ENCODE results near the gene CCL1.

Gene CCL1

DNA sequence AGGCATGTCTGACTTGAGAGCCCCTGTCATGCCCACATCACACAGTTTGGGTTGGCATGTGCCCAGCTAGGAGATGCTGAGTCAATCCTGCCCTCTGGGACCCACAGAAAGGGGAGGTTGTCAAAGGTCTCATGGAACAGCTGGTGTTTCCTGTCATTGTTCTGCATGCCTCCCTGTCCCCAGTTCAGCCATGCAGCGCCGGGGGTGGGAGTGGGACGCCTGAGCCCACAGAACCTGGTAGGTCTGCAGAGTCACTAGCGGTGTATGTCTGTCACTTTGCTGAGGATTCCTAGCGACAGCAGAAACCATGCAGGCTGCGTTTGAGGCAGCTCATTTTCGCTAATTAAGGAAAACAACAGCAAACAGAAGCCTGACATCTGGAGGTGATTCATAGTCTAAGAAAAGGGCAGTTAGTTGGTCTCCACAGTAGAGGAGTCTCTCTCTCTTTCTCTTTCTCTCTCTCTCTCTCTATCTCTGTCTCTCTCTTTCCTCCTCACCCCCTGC is 19.6 kb upstream of the CCL1 start:
- DNase-seq, result no peak

GRCh38 chr17:34379868-34380267 is 16.8 kb upstream of the CCL1 start:
- no peak for DNase-seq

DNA sequence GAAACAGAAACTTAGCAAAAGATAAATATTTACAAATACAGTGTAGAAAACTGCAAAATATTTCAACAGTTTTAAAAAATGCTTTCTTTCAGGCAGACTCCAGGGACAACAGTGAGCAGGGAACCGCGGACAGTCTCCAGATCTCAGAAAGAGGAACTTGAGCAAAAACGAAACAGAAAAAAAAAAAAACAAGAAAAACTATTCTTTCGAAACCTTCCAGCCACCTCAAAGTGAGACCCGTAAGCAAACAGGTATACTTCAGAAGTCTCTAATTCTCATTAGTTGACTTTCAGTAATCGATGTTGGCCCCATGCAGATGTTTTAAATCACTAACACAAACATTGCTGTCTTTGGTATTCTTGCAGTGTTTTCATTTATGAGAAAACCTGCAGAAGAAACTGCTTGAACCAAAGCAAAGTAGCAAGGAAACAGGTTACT is 15.7 kb upstream of the CCL1 start:
- no peak for DNase-seq

GRCh38 chr17:34377078-34377823 is 14.2 kb upstream of the CCL1 start:
- DNase-seq, result no peak

- no peak for DNase-seq
Observed at GRCh38 chr17:34375426-34375997, 12.5 kb upstream of the CCL1 start.

DNA sequence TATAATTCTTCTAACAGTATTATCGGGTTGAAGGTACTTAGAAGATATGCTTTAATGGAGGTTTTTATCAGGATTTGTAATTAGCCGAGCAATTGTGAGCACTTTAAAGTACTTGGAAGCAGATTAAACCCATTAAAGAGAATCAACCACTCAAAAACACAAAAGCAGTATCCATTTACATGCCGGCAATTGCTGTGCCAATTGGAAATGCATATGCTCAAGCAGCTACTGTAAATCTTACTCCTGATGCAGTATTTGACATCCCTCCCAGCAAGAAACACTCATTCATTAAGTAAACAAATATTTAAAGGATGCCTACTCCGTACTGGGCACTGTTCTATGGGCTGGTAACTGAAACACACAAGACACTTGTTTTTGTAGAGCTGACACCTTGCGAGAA is 11.4 kb upstream of the CCL1 start:
- peak; percentile 35 for DNase-seq

DNA sequence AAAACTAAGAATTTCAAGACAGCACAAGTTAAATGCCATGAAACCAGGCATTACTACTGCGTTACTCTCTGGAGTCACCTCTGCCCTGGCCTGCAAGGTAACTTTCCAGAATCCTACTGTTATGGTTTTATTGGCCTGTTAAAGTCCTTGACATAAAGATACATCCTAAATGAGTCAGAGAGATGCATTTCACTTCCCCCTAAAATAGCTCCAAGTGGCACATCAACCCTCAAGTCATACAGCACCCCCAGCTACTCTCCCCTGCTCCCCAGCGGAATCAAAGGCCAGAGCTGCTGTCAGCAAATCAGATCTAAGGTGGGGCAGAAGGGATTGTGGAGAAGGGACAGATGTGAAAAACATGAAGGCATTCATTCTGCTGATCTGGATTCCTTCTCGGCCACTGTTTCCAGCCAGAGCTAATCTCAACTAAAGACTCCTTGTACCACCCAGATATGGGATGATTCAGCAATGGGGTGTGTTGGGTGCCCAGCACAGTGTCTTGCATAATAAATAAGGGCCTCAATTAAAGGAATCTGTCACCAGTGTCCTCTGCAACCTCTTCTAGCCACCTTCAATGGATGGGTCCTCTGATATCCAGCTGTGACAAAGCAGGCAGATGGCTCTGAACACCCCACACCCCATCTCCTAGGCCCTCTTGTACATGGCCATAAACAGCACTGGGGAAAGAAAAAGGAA is 8.5 kb upstream of the CCL1 start:
- no peak for DNase-seq

- no peak for DNase-seq
Observed at GRCh38 chr17:34370997-34371395, 8.0 kb upstream of the CCL1 start.

- DNase-seq, result no peak
Observed at GRCh38 chr17:34370376-34370996, 7.5 kb upstream of the CCL1 start.

GRCh38 chr17:34369571-34369970 is 6.5 kb upstream of the CCL1 start:
- DNase-seq, result no peak

DNA sequence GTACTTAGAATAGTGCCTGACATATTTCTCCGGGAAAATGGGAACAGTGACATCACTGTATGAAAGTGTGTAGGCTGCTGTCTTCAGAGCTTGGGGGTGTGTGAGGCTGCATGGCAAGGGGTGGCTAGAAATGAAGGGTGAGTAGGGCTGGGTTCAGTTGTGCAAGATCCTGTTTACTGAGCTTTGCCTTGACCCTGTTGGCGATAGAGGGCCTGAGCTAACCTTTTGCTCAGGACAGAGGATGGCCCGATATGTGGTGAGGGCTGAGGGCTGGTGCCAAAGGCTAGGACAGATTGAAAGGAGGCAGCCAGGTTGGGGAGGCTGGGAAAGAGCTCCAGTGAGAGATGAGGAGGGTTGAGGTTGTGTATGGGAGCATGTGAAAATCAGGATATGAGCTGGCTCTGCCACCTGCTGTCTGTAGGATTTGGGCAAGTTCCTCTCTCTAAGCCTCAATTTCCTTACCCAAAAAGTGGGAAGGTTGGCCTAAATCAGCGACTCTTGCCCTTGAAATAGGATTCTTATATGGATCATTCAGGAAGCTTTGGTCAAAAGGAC is 6.0 kb upstream of the CCL1 start:
- no peak for DNase-seq

DNA sequence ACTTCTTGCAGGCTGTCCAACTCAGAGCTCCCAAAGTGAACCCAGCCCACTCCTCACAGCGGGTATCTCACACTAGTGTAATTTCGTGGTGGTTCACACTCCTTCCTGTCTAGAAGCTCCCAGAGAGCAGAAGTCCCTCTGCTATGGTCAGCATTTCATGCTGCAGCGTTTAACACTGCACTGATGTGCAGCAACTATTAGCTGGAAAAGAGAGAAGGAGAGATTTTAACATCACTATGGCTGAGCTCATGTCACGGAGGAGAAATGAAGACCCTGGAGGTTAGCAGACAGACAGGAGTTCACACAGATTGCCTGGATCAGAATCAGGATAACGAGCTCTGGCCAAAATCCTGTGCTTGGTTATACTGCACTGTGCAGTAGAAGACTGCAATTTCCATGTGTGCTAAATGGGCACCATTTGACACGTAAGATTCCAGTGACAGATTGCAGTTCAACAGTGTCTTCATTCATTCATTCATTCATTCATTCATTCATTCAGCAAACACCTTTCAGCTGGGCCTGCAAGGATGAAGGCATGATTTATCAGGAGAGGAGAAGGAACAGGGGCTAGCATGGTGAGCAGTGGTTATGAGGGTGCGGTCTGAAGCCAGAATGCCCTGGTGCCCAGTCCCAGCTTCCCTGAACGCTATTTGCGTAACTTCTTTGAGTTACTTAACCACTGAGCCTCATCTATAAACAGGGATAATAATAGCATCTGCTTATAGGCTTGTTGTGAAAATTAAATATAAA is 5.3 kb upstream of the CCL1 start:
- no peak for DNase-seq

DNA sequence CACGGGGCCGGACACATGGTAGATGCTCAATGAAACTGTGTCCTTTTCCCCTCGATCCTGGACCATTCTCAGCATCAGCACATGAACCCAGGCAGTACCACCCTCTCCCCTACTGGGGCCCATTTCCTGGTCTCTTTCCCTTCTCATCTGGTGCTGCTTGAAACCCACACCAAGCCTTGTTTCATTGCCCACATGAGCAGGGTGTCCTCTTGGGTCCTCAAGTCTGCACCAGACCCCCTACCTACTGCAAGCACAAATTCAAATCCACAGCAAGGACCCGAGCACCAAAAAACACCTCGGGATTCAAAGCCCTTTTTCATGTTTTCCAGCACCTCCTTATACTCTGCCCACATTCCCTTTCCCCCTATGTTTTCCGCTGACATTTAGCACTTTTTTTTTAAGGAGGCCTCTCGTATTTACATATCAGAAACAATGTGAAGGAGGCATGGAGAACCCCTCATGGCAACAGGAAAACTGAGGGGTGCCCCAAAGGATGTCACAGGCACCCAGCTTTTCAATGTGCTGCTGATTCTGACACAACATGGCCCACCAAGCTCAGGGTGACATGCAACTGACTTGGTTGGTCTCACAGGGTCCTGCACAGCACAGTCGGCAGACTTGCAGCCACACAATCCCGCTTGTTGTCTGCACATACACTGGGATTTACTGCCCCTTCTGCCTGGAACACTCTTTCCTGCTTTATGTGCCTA is 4.6 kb upstream of the CCL1 start:
- DNase-seq, result no peak

- DNase-seq, result no peak
Observed at GRCh38 chr17:34366529-34367107, 3.6 kb upstream of the CCL1 start.

DNA sequence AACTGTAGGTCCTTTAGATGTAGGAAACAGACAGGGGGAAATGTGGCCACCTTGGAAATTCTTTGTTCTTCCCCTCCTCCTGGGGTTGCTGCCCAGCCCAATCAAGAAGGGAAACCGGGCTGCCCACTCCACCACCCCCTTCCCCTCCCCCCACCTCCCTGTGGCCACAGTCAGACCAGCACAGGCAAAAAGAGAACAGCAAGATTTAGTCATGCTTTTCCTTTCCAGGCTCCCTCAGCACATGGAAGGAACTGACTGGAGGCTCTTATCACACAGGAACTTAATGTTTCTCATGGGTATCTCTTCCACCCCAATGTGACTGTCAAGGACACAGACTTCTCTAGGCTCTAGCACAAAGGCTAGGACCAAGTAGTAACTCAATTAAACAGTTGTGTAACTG is 3.0 kb upstream of the CCL1 start:
- no peak for DNase-seq

- no peak for DNase-seq
Observed at GRCh38 chr17:34365340-34365739, 2.3 kb upstream of the CCL1 start.

DNA sequence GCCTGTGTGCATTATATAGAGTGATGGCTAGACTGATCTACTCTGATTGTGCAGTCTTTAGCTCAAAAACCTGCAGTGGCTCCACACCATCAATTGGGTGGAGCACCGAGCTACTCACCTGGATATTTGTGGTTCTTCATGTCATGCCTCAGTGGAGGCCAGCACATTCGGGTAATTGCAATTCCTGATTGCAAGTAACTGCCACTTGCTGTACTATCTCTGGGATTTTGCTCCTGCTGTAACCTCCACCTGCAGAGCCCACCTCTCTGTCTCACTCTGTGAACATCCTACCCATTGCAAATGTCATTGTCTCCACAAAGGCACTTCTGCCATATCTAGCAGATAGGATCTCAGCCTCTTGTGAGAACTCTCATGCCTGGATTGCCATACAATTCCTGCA is 1.7 kb upstream of the CCL1 start:
- no peak for DNase-seq

DNA sequence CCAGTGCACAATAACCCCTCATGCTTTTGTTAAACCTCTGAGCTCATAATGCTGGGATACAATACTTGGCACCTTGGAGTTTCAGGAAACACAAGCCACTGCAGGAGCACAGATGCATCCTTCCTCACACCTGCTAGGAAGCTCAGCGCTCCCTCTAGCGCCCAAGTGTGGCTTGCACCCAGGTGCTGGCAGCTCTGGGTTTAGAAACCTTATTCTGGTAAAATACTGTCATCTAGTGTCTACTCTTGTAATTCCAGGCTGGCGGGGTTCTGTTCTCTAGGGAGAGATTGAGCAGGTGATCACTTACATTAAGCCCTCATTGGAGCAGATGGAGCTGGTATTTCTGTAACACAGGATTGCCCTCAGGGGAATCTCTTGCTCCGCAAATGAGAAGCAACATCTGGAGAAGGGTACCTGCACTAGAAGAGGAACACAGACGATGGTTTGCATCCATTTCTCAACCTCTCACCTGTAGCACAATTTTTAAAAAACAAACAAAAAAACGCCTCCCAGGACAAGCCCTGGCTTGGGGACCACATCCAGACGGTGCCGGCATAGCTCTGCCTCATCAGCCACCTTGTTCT is 1.5 kb downstream of the CCL1 start:
- DNase-seq, result peak; percentile 98

DNA sequence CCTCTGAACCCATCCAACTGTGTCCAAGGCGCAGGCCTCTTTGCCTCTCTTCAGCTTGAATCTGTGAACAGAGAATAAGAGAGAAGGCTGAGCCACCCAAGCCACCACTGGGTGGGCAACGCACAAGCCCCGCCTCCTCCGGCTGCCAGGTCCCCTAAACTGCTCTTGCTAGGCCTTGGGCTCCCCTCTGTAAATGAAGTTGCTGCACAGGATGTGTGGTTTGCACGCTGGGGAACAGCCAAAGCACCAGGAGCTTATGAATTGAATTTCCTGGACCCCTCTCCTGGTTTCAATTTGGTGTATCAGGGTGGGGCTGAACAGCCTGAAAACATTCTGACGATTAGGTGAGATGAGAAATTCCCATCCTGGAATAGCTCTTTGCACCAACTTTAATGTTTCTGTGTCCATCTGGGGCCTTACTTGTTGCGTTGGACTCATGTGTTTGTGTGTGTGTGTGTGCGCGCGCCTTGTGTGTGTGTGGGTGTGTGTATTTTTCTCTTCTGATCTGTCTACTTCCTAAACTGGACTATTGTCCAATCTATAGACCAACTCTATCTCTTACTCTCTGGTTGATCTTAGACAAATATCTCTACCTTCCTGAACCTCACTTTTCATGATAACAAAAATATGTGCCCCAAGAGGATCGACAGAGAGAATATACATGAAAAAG is 2.3 kb downstream of the CCL1 start:
- DNase-seq, result no peak

GRCh38 chr17:34358631-34359030 is 4.4 kb downstream of the CCL1 start:
- no peak for DNase-seq

GRCh38 chr17:34357398-34357797 is 5.6 kb downstream of the CCL1 start:
- no peak for DNase-seq
